ENCODE data around the gene VPS13A. TPM values are rescaled to one million over a fixed set of nuclear protein-coding genes. Genes with fewer than 3 reads are reported as not detected.
A peak's percentile ranks its signal among the peaks of the same experiment; 100 is the strongest.
"Not testable (repeated sequence)": the region's sequence is repeated elsewhere in the genome, so short reads cannot be mapped to it uniquely, and the experiment has no call there.

VPS13A gene
- polyA plus RNA-seq, 4 donors: 31.0 to 40.9 (median 35.3) TPM

- DNase-seq (ENCODE audit: low read depth in 4 of 4, low spot score in 3 of 4): no peak
These were observed 244.4 kb downstream of the VPS13A start for GRCh38 chr9:77421506-77422265.

- DNase-seq (ENCODE audit: low read depth in 4 of 4, low spot score in 3 of 4): no peak
These were observed 245.6 kb downstream of the VPS13A start for GRCh38 chr9:77422969-77423368.

GRCh38 chr9:77423841-77424240 lies 246.5 kb downstream of the VPS13A start:
- DNase-seq (ENCODE audit: low read depth in 4 of 4, low spot score in 3 of 4): no peak

GRCh38 chr9:77424993-77425392 lies 247.7 kb downstream of the VPS13A start:
- no peak for DNase-seq (ENCODE audit: low read depth in 4 of 4, low spot score in 3 of 4)

- no peak for DNase-seq (ENCODE audit: low read depth in 4 of 4, low spot score in 3 of 4)
These were observed 249.4 kb downstream of the VPS13A start for GRCh38 chr9:77426712-77427111.

DNA sequence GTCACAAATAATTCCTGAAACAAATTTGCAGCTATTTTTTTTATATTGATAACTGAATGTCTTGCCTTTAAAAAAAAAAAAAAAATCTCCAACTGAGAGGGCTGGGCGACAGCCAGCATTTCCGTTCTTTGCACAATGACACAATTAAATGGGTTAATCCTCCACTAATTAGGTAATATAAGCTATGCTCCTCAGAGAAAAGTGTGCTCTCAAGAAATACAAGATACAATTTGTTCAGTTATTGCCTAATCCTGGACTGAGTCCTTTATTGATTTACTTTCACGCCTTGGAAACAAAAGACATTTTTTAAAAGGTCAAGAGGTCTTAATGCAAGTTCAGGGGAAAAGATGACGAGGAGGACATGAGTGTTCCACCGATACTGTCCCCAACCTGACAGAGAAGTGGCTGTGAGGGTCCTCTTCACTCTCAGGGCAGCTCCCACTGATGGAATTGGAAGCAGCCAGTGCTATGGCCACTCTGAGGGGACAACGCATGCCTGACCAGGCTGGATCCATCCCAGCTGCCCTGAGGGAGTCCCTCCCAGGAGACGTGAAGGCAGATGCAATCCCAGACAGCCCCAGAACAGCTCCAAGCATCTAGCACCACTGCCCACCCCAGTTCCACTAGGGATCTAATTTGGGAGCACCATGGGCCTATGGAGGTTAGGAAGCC lies 250.1 kb downstream of the VPS13A start:
- DNase-seq (ENCODE audit: low read depth in 4 of 4, low spot score in 3 of 4): no peak

DNA sequence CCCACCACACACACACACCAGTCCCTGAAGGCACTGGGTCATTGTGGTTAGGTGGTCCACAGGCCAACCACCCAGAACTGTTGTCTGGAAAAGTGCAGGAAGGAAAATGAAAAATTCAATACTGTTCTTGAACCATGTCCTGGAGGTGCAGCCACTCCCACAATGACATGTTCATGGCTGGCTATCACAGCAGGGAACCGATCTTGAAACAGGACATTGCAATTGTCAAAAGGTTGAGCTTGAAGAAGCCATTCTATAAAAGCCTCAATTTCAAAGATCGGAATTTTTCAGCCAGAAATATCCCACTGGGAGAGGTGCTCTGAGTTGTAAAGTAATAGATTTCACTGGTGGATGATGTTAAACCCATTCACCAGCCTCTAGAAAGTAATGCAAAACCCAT lies 252.6 kb downstream of the VPS13A start:
- DNase-seq (ENCODE audit: low read depth in 4 of 4, low spot score in 3 of 4): no peak

GRCh38 chr9:77432053-77432452 lies 254.7 kb downstream of the VPS13A start:
- no peak for DNase-seq (ENCODE audit: low read depth in 4 of 4, low spot score in 3 of 4)

- peak; percentile 36 to 50 (median 40) for DNase-seq (ENCODE audit: low read depth in 4 of 4, low spot score in 3 of 4)
These were observed 256.5 kb downstream of the VPS13A start for GRCh38 chr9:77433675-77434445.

DNA sequence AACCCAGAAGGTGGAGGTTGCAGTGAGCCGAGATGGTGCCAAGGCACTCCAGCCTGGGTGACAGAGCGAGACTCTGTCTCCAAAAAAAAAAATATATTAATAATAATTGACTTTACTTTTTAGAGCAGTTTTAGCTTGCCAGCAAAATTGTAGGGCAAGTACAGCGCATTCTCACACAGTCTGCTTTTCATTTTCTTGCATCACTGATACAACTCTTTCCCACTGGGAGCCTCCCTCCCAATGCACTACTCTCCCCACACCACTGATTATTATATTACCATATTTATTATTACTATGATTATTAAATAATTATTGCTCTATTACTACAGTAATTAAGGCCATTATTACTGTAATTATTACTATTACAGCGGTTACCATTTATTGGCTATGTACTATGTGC lies 257.9 kb downstream of the VPS13A start:
- no peak for DNase-seq (ENCODE audit: low read depth in 4 of 4, low spot score in 3 of 4)

DNA sequence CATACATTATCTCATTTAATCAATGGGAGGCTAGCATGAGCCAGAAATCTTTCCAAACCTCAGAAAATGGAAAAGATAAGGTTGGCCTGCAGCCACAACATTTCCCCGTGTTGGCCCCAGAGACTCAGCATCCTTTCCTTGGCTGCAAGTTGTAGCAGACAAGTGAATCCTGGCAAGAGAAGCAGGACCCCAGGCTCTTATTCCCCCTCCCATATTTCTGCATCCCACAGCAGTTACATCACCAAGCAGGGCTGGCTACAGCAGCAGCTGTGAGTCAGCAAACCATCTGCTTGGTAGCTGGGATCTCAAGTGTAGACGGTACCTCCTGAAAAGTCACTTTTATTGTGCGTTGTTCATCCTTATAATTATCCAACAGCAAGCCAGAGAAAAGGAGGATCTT lies 258.4 kb downstream of the VPS13A start:
- no peak for DNase-seq (ENCODE audit: low read depth in 4 of 4, low spot score in 3 of 4)

- no peak for DNase-seq (ENCODE audit: low read depth in 4 of 4, low spot score in 3 of 4)
These were observed 261.3 kb downstream of the VPS13A start for GRCh38 chr9:77438653-77439052.

DNA sequence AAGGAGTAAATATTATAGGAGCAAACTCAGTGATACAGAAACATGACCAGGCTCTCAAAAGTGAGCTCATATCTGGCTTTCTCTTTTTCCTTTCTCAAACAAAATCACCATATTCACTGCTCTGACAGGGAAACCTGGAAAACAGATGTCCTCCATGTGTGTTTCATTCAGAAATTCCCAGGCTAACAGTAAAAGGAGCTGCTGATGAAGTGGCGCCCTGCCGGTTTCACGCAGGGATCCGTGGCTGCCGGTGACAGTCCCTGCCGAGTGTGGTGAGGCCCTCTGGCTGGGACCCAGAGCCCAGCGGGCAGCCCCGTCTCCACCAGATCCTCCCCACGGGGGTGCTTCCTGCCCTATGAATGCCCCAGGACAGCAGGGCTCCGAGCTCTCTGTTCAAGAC lies 262.7 kb downstream of the VPS13A start:
- no peak for DNase-seq (ENCODE audit: low read depth in 4 of 4, low spot score in 3 of 4)

DNA sequence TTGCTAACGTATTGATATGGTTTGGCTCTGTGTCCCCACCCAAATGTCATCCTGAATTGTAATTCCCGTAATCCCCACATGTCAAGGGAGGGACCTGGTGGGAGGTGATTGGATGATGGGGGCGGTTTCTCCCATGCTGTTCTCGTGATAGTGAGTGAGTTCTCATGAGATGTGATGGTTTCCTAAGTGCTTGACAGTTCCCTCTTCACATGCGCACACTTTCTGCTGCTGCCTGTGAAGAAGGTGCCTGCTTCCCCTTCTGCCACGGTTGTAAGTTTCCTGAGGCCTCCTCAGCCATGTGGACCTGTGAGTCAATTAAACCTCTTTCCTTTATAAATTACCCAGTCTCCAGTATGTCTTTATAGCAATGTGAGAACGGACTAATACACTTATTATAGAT lies 263.8 kb downstream of the VPS13A start:
- not testable (repeated sequence) for DNase-seq (ENCODE audit: low read depth in 4 of 4, low spot score in 3 of 4)

DNA sequence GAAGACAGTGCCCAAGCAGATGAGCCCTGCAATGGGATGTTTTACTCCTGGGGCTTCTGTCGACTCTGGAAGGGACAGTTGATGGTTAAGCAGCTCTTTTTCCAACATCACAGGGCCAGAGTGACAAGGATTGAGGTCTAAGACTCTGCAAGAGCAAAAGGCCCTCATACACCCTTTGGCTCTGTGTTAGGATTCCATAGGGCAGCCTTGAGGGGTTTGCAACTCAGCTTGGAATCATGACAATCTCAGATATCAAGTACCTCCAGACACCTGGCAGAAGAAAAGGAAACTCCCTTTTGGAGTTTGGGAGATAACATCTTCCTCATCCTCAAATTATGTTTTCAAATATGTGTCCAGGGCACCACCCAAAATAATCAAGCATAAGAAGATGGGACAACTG lies 265.1 kb downstream of the VPS13A start:
- DNase-seq (ENCODE audit: low read depth in 4 of 4, low spot score in 3 of 4): no peak

DNA sequence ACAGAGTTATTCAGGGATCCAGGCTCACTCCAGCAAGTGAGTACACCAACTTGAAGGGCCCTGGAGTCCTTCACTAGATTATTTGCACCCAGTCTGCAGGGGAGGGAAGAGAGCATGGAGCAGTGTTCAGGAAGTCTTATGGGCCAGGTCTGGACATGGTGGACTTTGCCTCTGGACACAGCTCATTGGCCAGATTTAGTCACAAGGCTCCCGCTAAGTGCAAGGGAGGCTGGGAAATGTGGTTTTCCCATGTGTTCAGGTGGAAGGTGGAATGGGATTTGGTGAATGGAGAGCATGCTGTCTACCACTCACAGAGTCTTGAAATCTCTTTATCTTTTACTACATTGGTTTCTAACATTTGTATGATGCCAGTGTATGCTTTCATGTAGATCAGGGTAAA lies 270.3 kb downstream of the VPS13A start:
- DNase-seq (ENCODE audit: low read depth in 4 of 4, low spot score in 3 of 4): no peak

- no peak for DNase-seq (ENCODE audit: low read depth in 4 of 4, low spot score in 3 of 4)
These were observed 272.1 kb downstream of the VPS13A start for GRCh38 chr9:77449240-77450084.

GRCh38 chr9:77450085-77450475 lies 272.7 kb downstream of the VPS13A start:
- no peak for DNase-seq (ENCODE audit: low read depth in 4 of 4, low spot score in 3 of 4)

DNA sequence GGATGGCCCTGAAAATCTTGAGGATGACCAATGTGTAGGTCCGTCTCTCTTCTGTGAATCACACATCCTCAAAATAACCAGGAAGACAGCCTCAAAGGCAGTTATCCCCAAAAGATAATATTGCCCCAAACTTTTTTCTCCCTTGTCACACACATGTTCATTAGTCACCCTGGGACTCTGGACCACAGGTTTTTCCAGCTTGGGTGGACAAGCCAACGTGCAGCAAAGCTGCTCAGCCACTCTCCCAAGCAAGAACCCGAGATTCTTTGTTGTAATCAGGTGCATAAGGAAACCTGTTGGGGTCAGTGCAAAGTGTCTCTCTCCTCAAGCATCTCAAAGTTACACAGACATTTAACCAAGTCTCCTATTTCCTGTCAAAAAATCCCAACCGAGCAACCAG lies 274.2 kb downstream of the VPS13A start:
- DNase-seq (ENCODE audit: low read depth in 4 of 4, low spot score in 3 of 4): no peak

DNA sequence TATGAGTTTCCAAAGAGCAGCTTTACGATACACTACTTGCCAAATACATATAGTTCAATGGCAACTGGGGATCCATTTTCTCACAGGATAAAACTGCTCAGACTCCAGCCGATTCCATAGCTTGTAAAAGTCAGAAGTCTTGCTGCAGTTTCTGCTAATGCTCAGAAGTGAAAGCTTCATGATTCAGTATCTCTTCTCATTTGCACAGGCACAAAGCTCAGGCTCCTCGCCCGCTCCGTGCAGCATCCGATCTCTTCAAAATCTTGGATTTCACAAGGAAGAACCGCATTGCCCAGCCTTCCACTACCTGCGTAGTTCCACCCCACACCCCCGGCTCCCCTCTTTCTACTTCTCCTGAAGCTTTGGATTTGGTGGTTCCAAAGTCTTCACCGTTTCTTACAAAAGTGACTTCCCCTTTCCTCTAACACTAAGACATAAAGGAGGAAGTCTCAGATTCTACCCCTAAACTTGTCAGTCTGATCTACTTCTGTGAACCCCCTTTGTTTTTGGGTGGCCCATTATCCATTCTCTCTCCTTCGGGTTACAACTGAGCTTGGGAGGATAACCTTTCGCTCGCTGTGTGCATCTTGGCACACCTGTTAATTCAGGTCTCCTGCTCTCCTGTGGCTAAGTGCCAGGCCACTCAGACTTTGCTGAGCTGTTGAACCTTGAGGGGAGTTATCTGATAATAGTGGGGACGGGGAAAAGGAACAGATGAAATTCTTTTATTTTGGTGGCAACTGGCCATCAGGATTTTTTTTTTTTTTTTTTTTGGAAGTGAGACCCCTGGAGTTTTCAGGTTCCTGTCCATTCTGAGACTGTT lies 276.7 kb downstream of the VPS13A start:
- DNase-seq (ENCODE audit: low read depth in 4 of 4, low spot score in 3 of 4): no peak

Measured in right renal pelvis (tissue), 4 donors.